GM12878 (cell line): Measurements from ENCODE around the gene VAV2.

Experiments
- BACH1 ChIP-seq: fragments of 450-650 bp; IDR thresholded peaks from 2 replicates; pipeline ENCODE4 v1.6.1; 2017; ENCODE audit warnings: mild to moderate bottlenecking, borderline replicate concordance
- EED ChIP-seq: sonication (generic); IDR thresholded peaks from 2 replicates; pipeline ENCODE4 v1.6.1; 2016; ENCODE audit warnings: antibody characterized with exemption, low read depth
- NR2C2 ChIP-seq: IDR thresholded peaks from 2 replicates; pipeline ENCODE4 v1.6.1; 2011; ENCODE audit warnings: borderline replicate concordance, low read depth; ENCODE audit not compliant: control insufficient read depth, insufficient read length
- POLR2AphosphoS5 ChIP-seq: IDR thresholded peaks from 2 replicates; pipeline ENCODE4 v1.6.1; 2011; ENCODE audit warnings: mild to moderate bottlenecking, low read length, inconsistent platforms
- RFX5 ChIP-seq: IDR thresholded peaks from 2 replicates; pipeline ENCODE4 v1.6.1; 2011; ENCODE audit warnings: low read depth, low read length, improper control_type of control experiment
- SP1 ChIP-seq: IDR thresholded peaks from one replicate; pipeline ENCODE4 v1.6.1; 2011; ENCODE audit warnings: low read depth, low read length
- SUZ12 ChIP-seq: fragments of 200-600 bp; sonication (generic); IDR thresholded peaks from one replicate; pipeline ENCODE4 v1.6.1; 2018; ENCODE audit warnings: antibody characterized with exemption, mild to moderate bottlenecking; ENCODE audit not compliant: unreplicated experiment
- TARDBP ChIP-seq: IDR thresholded peaks from 2 replicates; pipeline ENCODE4 v1.6.1; 2016; ENCODE audit warnings: borderline replicate concordance
- TCF7 ChIP-seq: IDR thresholded peaks from 2 replicates; pipeline ENCODE4 v1.6.1; 2014; ENCODE audit warnings: antibody characterized with exemption, borderline replicate concordance
- TF ChIP-seq, protein P1 (sequence below), 3 experiments: IDR thresholded peaks in 2 of 3; conservative IDR thresholded peaks in 1 of 3; 2 replicates each; pipeline ENCODE4 v1.5.1; 2011; ENCODE audit warnings: low read depth in 3 of 3, low read length in 3 of 3, mild to moderate bottlenecking in 3 of 3, control low read depth in 2 of 3, moderate library complexity in 2 of 3, inconsistent platforms in 1 of 3, mixed read lengths in 1 of 3; ENCODE audit not compliant: control insufficient read depth in 2 of 3, insufficient read depth in 1 of 3; ENCODE audit errors: extremely low read depth in 1 of 3
- TF ChIP-seq, protein P2 (sequence below): fragments of 450-650 bp; IDR thresholded peaks from 2 replicates; pipeline ENCODE4 v1.6.1; 2014; ENCODE audit warnings: mild to moderate bottlenecking
- TF ChIP-seq, protein P3 (sequence below): fragments of 450-650 bp; formaldehyde crosslinking; IDR thresholded peaks from 2 replicates; pipeline ENCODE4 v1.4.0; 2020; ENCODE audit warnings: mild to moderate bottlenecking, moderate library complexity

DNA sequence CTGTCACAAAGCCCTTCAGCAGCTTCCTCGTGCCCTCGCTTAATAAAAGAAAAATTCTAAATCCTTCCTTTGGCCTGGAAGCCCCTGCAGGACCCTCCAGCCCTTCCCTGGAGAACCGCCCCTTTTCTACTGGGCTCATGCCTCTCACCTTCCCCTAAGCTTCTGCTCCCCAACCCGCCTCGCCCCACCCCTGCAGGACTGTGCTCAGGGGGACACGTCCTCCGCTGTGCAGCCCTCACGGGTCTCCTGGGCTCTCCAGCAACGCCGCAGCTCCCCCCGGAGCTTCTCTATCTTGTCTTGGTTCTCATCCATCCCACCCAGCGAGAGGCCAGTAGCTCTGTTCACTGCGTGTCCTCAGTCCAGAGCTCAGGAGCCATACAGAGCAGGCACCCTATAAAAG is 188.4 kb downstream of the VAV2 start:
- TF ChIP-seq RFX5 (no peak), TCF7 (no peak), BACH1 (no peak), TARDBP (no peak), SP1 (no peak), SUZ12 (no peak), EED (no peak), POLR2AphosphoS5 (no peak), NR2C2 (no peak)
- TF ChIP-seq, protein P1, sequence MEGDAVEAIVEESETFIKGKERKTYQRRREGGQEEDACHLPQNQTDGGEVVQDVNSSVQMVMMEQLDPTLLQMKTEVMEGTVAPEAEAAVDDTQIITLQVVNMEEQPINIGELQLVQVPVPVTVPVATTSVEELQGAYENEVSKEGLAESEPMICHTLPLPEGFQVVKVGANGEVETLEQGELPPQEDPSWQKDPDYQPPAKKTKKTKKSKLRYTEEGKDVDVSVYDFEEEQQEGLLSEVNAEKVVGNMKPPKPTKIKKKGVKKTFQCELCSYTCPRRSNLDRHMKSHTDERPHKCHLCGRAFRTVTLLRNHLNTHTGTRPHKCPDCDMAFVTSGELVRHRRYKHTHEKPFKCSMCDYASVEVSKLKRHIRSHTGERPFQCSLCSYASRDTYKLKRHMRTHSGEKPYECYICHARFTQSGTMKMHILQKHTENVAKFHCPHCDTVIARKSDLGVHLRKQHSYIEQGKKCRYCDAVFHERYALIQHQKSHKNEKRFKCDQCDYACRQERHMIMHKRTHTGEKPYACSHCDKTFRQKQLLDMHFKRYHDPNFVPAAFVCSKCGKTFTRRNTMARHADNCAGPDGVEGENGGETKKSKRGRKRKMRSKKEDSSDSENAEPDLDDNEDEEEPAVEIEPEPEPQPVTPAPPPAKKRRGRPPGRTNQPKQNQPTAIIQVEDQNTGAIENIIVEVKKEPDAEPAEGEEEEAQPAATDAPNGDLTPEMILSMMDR (IDR thresholded peaks at IDR 0.05 in 2 of 3, conservative IDR thresholded peaks at IDR 0.05 in 1 of 3; ENCODE audit: control insufficient read depth in 2 of 3, extremely low read depth in 1 of 3, insufficient read depth in 1 of 3, low read depth in 3 of 3, low read length in 3 of 3): no peak
- TF ChIP-seq, protein P2, sequence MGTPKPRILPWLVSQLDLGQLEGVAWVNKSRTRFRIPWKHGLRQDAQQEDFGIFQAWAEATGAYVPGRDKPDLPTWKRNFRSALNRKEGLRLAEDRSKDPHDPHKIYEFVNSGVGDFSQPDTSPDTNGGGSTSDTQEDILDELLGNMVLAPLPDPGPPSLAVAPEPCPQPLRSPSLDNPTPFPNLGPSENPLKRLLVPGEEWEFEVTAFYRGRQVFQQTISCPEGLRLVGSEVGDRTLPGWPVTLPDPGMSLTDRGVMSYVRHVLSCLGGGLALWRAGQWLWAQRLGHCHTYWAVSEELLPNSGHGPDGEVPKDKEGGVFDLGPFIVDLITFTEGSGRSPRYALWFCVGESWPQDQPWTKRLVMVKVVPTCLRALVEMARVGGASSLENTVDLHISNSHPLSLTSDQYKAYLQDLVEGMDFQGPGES: no peak
- TF ChIP-seq, protein P3, sequence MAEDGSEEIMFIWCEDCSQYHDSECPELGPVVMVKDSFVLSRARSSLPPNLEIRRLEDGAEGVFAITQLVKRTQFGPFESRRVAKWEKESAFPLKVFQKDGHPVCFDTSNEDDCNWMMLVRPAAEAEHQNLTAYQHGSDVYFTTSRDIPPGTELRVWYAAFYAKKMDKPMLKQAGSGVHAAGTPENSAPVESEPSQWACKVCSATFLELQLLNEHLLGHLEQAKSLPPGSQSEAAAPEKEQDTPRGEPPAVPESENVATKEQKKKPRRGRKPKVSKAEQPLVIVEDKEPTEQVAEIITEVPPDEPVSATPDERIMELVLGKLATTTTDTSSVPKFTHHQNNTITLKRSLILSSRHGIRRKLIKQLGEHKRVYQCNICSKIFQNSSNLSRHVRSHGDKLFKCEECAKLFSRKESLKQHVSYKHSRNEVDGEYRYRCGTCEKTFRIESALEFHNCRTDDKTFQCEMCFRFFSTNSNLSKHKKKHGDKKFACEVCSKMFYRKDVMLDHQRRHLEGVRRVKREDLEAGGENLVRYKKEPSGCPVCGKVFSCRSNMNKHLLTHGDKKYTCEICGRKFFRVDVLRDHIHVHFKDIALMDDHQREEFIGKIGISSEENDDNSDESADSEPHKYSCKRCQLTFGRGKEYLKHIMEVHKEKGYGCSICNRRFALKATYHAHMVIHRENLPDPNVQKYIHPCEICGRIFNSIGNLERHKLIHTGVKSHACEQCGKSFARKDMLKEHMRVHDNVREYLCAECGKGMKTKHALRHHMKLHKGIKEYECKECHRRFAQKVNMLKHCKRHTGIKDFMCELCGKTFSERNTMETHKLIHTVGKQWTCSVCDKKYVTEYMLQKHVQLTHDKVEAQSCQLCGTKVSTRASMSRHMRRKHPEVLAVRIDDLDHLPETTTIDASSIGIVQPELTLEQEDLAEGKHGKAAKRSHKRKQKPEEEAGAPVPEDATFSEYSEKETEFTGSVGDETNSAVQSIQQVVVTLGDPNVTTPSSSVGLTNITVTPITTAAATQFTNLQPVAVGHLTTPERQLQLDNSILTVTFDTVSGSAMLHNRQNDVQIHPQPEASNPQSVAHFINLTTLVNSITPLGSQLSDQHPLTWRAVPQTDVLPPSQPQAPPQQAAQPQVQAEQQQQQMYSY (CRISPR knock-in tag): no peak
